Endothelial cell of umbilical vein (primary cell): ENCODE results near the gene SLCO6A1.

Source experiments
- POLR2A ChIP-seq: IDR thresholded peaks from 2 replicates; pipeline ENCODE4 v1.6.1; 2012; ENCODE audit warnings: low read depth, mild to moderate bottlenecking, control low read depth, low read length
- POLR2AphosphoS5 ChIP-seq: IDR thresholded peaks from 2 replicates; pipeline ENCODE4 v1.6.1; 2012; ENCODE audit warnings: low read depth, mild to moderate bottlenecking, control low read depth, low read length, moderate library complexity; ENCODE audit not compliant: insufficient read depth

DNA sequence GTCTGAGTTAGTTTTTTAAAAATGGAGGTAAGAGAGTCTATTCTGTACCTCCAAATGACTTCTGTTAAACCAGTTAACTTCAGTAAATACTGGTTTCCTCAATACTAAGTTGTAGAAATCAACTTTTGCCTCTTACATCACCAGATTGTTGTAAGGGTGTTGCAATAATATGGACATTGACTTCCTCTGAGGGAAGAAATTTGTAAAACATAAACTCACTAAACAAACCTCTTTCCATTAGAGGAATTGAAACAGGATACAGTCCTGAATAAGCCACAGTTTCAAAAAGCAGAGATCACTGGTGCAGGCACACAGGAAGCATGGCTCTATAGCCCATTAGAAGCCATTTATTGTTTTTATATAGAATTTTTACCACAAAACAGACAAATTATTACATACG lies 32.7 kb upstream of the SLCO6A1 start:
- no peak for TF ChIP-seq POLR2A
- TF ChIP-seq POLR2AphosphoS5: no peak
